ENCODE data around the gene NCBP2.
A peak's percentile ranks its signal among the peaks of the same experiment; 100 is the strongest.

NCBP2 gene

GRCh38 chr3:196974661-196975060, 32.3 kb upstream of the NCBP2 start:
- H3K4me3 ChIP-seq (ENCODE audit: low read length): no peak overlapping the region
- no peak for DNase-seq (ENCODE audit: low read depth)
- TF ChIP-seq, protein P1, sequence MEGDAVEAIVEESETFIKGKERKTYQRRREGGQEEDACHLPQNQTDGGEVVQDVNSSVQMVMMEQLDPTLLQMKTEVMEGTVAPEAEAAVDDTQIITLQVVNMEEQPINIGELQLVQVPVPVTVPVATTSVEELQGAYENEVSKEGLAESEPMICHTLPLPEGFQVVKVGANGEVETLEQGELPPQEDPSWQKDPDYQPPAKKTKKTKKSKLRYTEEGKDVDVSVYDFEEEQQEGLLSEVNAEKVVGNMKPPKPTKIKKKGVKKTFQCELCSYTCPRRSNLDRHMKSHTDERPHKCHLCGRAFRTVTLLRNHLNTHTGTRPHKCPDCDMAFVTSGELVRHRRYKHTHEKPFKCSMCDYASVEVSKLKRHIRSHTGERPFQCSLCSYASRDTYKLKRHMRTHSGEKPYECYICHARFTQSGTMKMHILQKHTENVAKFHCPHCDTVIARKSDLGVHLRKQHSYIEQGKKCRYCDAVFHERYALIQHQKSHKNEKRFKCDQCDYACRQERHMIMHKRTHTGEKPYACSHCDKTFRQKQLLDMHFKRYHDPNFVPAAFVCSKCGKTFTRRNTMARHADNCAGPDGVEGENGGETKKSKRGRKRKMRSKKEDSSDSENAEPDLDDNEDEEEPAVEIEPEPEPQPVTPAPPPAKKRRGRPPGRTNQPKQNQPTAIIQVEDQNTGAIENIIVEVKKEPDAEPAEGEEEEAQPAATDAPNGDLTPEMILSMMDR (conservative IDR thresholded peaks at IDR 0.05; ENCODE audit: low read depth, low read length): no peak

- TF ChIP-seq, protein P1 (conservative IDR thresholded peaks at IDR 0.05; ENCODE audit: low read depth, low read length): no peak
- no peak overlapping the region for H3K4me3 ChIP-seq (ENCODE audit: low read length)
- no peak for DNase-seq (ENCODE audit: low read depth)
Measured at GRCh38 chr3:196971094-196971698, 28.9 kb upstream of the NCBP2 start.

DNA sequence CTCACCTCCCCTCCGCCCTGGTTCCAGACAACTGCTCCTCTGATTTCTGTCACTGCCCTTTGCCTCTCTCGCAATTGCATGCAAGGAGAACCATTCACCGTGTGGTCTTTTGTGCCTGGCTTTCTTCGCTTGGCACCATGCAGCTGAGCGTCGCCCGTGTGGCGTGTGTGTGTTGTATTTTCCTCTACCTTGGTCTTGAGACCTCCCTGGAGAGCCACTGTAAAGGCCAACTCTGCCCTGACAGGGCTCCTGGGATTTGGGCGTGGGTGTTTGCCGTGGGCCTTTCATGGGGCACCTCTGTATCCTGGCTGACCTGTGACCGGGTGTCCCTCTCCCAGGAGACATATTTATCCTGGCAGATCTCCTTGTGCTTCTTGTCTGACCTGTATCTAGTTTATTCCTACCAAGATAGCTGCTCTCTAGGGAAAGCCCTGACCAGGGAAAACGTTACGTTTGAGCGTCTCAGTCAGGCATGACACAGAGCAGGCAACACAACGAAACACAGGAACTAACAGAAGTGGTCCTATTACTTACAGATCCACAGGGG, 28.3 kb upstream of the NCBP2 start:
- TF ChIP-seq, protein P1 (conservative IDR thresholded peaks at IDR 0.05; ENCODE audit: low read depth, low read length): no peak
- H3K4me3 ChIP-seq (ENCODE audit: low read length): no peak overlapping the region
- DNase-seq (ENCODE audit: low read depth): no peak

DNA sequence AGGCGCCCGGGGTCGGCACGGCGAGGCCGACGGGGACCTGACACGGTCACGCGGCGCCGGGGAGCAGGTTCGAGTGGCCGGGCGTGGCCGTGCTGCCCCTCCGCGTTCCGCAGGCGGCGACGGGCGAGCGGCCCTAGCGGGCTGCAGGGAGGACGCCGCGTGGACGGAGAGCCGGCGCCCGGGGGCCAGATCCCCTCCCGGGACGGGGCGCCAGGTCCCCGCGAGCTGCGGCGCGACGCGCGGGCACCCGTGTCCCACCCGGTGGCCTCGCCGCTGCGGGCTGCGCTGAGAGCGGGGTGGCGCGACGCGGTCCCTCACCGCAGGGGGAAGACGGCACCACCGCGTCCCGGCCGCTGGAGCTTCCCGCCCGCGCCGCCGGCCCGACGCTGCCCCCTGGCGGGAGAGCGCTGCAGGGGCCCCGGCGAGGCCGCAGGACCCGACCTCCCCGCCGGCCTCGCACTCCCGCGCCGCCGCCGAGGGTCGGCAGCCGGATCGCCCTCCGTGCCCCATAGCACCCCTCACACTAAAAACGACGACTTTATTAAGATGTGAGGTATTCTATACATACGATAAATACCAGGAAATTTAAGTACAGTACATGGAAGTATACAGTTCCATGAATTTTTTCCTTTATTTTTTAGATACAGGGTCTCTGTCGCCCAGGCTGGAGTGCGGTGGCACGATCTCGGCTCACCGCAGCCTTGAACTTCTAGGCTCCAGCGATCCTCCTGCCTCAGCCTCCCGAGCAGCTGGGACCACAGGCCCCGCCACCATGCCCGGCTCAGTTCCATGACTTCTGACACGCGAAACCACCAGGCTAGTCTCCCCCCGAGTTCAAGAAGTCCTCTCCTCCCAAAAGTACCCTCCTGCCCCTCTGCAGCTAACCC, 27.6 kb upstream of the NCBP2 start:
- DNase-seq (ENCODE audit: low read depth): no peak

GRCh38 chr3:196969134-196969659, 26.9 kb upstream of the NCBP2 start:
- DNase-seq (ENCODE audit: low read depth): no peak
- H3K4me3 ChIP-seq (ENCODE audit: low read length): peak overlapping the region; percentile 40
- TF ChIP-seq, protein P1 (conservative IDR thresholded peaks at IDR 0.05; ENCODE audit: low read depth, low read length): no peak

More for the DNA sequence above, 27.6 kb upstream of the NCBP2 start:
- TF ChIP-seq, protein P1 (conservative IDR thresholded peaks at IDR 0.05; ENCODE audit: low read depth, low read length): peak; percentile 42
- no peak overlapping the region for H3K4me3 ChIP-seq (ENCODE audit: low read length)

DNA sequence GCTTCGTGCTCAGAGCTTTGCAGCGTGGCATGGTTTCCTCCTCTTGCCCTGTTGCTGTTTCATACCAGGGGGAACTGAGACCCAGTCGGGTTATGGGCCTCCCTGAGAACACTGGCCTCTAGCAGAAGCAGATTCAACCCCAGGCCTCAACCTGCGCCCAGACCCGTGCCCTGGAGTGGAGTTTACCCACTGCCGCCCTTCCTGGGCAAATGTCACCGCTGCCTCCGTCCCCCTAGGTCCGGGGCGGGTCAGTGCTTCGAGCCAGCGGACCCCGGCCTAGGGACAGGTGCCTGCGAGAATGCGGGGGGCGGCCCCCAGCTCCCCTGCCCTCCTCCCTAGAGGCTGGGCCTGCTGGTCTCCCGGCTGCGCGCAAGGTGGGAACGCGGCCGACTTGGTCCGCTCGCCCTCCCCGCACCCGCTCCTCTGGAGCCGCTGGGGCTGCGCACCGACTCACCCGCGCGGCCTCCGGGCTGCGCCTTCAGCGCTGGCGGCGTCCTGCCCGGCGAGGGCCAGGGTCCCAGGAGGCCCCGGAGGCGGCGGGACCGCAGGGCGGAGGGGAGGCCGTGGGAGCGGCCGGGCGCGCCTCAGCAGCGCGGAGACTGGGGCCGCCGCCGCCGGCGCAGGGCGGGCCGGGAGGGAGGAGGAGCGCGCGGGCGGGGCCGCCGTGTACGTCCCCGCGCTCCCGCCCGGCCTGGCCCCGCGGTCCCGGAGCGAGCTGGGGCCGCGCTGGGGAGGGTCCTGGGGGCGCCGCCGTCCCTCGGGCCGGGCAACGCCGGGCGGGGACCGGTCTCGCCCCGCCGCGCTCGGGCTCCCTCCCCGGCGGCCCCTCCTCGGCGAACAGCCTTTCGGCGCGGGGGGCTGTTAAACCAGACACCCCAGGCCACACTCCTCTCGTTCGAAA, 26.2 kb upstream of the NCBP2 start, which contains the start of gene PIGZ:
PIGZ (minus strand) TSS at position 601 of the 901 bp plus-strand sequence. CDS start 16,802 bp downstream, outside the sequence.
- TF ChIP-seq, protein P1 (conservative IDR thresholded peaks at IDR 0.05; ENCODE audit: low read depth, low read length): no peak
- DNase-seq (ENCODE audit: low read depth): no peak
- H3K4me3 ChIP-seq (ENCODE audit: low read length): peak within 1 kb of the TSS; percentile 40
